ENCODE results near the gene JSRP1.

DNA sequence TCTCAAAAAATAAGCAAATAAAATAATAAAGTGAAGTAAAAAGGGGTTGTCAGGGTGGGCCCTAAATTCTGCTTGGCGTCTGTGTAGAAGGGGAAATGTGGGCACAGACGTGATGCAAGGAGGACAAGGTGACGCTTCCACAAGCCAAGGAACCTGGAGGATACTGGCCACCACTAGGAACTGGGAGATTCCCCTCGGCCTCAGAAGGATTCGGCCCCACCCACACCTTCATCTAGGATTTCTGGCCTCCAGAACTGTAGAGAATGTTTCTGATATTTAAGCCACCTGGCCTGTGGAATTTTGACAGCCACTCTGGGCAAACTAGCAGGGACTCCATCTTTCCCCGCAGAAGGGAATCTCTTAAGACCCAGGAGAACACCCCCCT is 21.2 kb downstream of the JSRP1 start:
- TF ChIP-seq, protein P1, sequence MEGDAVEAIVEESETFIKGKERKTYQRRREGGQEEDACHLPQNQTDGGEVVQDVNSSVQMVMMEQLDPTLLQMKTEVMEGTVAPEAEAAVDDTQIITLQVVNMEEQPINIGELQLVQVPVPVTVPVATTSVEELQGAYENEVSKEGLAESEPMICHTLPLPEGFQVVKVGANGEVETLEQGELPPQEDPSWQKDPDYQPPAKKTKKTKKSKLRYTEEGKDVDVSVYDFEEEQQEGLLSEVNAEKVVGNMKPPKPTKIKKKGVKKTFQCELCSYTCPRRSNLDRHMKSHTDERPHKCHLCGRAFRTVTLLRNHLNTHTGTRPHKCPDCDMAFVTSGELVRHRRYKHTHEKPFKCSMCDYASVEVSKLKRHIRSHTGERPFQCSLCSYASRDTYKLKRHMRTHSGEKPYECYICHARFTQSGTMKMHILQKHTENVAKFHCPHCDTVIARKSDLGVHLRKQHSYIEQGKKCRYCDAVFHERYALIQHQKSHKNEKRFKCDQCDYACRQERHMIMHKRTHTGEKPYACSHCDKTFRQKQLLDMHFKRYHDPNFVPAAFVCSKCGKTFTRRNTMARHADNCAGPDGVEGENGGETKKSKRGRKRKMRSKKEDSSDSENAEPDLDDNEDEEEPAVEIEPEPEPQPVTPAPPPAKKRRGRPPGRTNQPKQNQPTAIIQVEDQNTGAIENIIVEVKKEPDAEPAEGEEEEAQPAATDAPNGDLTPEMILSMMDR (IDR thresholded peaks at IDR 0.05), result no peak
- TF ChIP-seq POLR2A (IDR thresholded peaks at IDR 0.05), result no peak
